Measurements from ENCODE around the gene TIMELESS.

DNA sequence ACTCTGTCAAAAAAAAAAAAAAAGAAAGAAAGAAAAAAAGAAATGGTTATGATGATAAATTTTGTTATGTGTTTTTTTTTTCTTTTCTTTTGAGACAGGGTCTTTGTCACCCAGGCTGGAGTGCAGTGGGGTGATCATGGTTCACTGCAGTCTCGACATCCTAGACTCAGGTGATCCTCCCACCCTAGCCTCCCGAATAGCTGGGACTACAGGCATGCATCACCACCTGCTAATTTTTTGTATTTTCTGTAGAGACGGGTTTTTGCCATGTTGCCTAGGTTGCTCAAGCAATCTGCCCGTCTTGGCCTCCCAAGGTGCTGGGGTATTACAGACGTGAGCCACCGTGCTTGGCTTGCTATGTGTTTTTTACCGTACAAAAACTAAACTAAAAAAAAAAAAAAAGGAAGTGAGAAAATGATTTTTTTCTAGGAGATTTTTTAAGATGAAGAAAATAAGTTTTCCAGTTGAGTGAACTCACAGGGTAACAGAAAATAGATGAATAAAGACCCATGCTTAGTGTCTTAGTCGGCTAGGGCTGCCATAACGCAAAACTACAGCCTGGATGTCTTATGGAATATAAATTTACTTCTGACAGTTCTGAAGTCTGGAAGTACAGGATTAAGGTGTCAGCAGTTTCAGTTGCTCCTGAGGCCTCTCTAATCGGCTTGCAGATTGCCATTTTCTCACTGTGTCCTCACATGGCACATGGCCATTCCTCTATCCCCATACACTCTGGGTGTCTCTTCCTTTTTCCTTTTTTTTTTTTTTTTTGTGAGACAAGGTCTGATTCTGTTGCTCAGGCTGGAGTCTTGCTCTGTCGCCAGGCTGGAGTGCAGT lies 73.4 kb downstream of the TIMELESS start:
- TF ChIP-seq POLR2A (IDR thresholded peaks at IDR 0.05): peak in 1 of 3 donors; percentile 13
- TF ChIP-seq CTCF (IDR thresholded peaks at IDR 0.05 in 8 of 11, conservative IDR thresholded peaks at IDR 0.05 in 3 of 11): no peak
- peak in 1 of 3 donors; percentile 36 for TF ChIP-seq POLR2AphosphoS5 (IDR thresholded peaks at IDR 0.05)
